Upper lobe of left lung (tissue), 6 donors: Measurements from ENCODE around the gene HCLS1. TPM values are rescaled to one million over a fixed set of nuclear protein-coding genes. Genes with fewer than 3 reads are reported as not detected.

Experiments used
- ATAC-seq, 2 donors: fragments of 200-7000 bp; cut with Tn5 transposase; one replicate each; pipeline ENCODE4 v1.9.1; 2022; ENCODE audit warnings: mild to moderate bottlenecking in 2 of 2, moderate library complexity in 2 of 2; ENCODE audit not compliant: low FRiP score in 2 of 2
- DNase-seq, 2 donors: peaks; one replicate each; pipeline ENCODE4 v3.0.0-alpha.2; 2019 to 2020
- H3K27ac ChIP-seq, 4 donors: fragments of 200-600 bp; sonication (generic); one replicate each; pipeline ENCODE4 v1.5.1; 2016 to 2019
- H3K27me3 ChIP-seq, 4 donors: fragments of 200-600 bp; sonication (generic); one replicate each; pipeline ENCODE4 v1.5.1; 2017 to 2019
- H3K36me3 ChIP-seq, 4 donors: fragments of 200-600 bp; sonication (generic); one replicate each; pipeline ENCODE4 v1.5.1; 2016 to 2019
- H3K4me1 ChIP-seq, 4 donors: fragments of 200-600 bp; sonication (generic); one replicate each; pipeline ENCODE4 v1.5.1; 2018 to 2019
- H3K4me3 ChIP-seq, 4 donors: fragments of 200-600 bp; sonication (generic); one replicate each; pipeline ENCODE4 v1.5.1; 2017 to 2019; ENCODE audit warnings: mild to moderate bottlenecking in 2 of 4, moderate library complexity in 1 of 4
- H3K9me3 ChIP-seq, 4 donors: fragments of 200-600 bp; sonication (generic); one replicate each; pipeline ENCODE4 v1.5.1; 2018 to 2019
- EP300 ChIP-seq, 4 donors: sonication (generic); formaldehyde crosslinking; IDR thresholded peaks; one replicate each; pipeline ENCODE4 v1.5.1; 2017; ENCODE audit warnings: antibody characterized with exemption in 4 of 4, control low read depth in 2 of 4
- POLR2A ChIP-seq, 4 donors: fragments of 450-650 bp; IDR thresholded peaks; one replicate each; pipeline ENCODE4 v1.5.1; 2016 to 2017; ENCODE audit warnings: antibody characterized with exemption in 4 of 4, mild to moderate bottlenecking in 2 of 4
- POLR2AphosphoS5 ChIP-seq, 2 donors: sonication (generic); formaldehyde crosslinking; IDR thresholded peaks; one replicate each; pipeline ENCODE4 v1.5.1; 2017; ENCODE audit warnings: antibody characterized with exemption in 2 of 2
- WGBS, 2 donors: methylation state at CpG; one replicate each; pipeline ENCODE4 v1.1.5; 2017 to 2018; 5-methylcytosine and 5-hydroxymethylcytosine counted together
- total RNA-seq, 6 donors: library from RNA; depleted of rRNA in 4 of 6; stranded (reverse); fragments of >200 nt in 4 of 6; gene quantifications; one replicate each; pipeline versions ENCODE4 v1.1.0 to v1.2.1, GENCODE V29; 2016 to 2021
- TF ChIP-seq, protein P1 (sequence below), 6 experiments: fragments of 450-650 bp in 4 of 6; fragments of 200-600 bp in 2 of 6; sonication (generic) in 2 of 6; IDR thresholded peaks; one replicate each; pipeline ENCODE4 v1.5.1; 2016 to 2019; ENCODE audit warnings: antibody characterized with exemption in 6 of 6
- donor health status: DM: no; HTN: no; CAD: no; lungs with moderate emphysema.
- donor health status: DM: no; HTN: yes; CAD: no; lungs with severe emphysema.

The HCLS1 gene
- 100 to 1,000 TPM in 4 of 6 donors, 10 to 100 TPM in 2; 71.7 to 234 (median 110) TPM for total RNA-seq

- peaks cover 5 to 13% (median 8%) of the 10 kb centered on the region in 4 donors for H3K4me1 ChIP-seq
- WGBS, 2 donors, result 59 to 63% methylated on average over 9 of the region's 9 CpGs
- no peaks in the 10 kb centered on the region for H3K27me3 ChIP-seq
- ATAC-seq, result peak; percentile 75 to 85
- TF ChIP-seq, protein P1, sequence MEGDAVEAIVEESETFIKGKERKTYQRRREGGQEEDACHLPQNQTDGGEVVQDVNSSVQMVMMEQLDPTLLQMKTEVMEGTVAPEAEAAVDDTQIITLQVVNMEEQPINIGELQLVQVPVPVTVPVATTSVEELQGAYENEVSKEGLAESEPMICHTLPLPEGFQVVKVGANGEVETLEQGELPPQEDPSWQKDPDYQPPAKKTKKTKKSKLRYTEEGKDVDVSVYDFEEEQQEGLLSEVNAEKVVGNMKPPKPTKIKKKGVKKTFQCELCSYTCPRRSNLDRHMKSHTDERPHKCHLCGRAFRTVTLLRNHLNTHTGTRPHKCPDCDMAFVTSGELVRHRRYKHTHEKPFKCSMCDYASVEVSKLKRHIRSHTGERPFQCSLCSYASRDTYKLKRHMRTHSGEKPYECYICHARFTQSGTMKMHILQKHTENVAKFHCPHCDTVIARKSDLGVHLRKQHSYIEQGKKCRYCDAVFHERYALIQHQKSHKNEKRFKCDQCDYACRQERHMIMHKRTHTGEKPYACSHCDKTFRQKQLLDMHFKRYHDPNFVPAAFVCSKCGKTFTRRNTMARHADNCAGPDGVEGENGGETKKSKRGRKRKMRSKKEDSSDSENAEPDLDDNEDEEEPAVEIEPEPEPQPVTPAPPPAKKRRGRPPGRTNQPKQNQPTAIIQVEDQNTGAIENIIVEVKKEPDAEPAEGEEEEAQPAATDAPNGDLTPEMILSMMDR (IDR thresholded peaks at IDR 0.05), result no peak
- TF ChIP-seq EP300 (IDR thresholded peaks at IDR 0.05) (no peak), POLR2AphosphoS5 (IDR thresholded peaks at IDR 0.05) (peak; percentile 72 to 75), POLR2A (IDR thresholded peaks at IDR 0.05) (peak in 3 of 4 donors; percentile 45 to 86 (median 71))
- H3K9me3 ChIP-seq, result no peaks in the 10 kb centered on the region
- H3K4me3 ChIP-seq, result peak within 1 kb of the TSS in 3 of 4 donors; percentile 29 to 43 (median 38)
- H3K27ac ChIP-seq, result peak within 1 kb of the TSS; percentile 79 to 86 (median 82)
- peak; percentile 65 to 78 for DNase-seq
- peaks cover 8 to 30% (median 21%) of the 10 kb centered on the region in 4 donors for H3K36me3 ChIP-seq
Observed at GRCh38 chr3:121660356-121661171, at the start of gene HCLS1. HCLS1 (minus strand) TSS chr3:121660903; CDS start chr3:121658347, 2,556 bp downstream.

- no peak overlapping the region for H3K4me3 ChIP-seq
- WGBS, 2 donors, result 38 to 83% methylated on average over 1 of the region's 1 CpG
- no peak for DNase-seq
- H3K27me3 ChIP-seq, result no peaks in the 10 kb centered on the region
- H3K4me1 ChIP-seq, result no peaks in the 10 kb centered on the region
- TF ChIP-seq, protein P1 (IDR thresholded peaks at IDR 0.05), result no peak
- TF ChIP-seq POLR2AphosphoS5 (IDR thresholded peaks at IDR 0.05) (no peak), EP300 (IDR thresholded peaks at IDR 0.05) (no peak), POLR2A (IDR thresholded peaks at IDR 0.05) (no peak)
- H3K36me3 ChIP-seq, result peaks cover 0 to 65% (median 21%) of the 10 kb centered on the region in 4 donors
- no peaks in the 10 kb centered on the region for H3K9me3 ChIP-seq
- no peak for ATAC-seq
- H3K27ac ChIP-seq, result no peak overlapping the region
Observed at GRCh38 chr3:121710347-121710746, 49.6 kb upstream of the HCLS1 start.

DNA sequence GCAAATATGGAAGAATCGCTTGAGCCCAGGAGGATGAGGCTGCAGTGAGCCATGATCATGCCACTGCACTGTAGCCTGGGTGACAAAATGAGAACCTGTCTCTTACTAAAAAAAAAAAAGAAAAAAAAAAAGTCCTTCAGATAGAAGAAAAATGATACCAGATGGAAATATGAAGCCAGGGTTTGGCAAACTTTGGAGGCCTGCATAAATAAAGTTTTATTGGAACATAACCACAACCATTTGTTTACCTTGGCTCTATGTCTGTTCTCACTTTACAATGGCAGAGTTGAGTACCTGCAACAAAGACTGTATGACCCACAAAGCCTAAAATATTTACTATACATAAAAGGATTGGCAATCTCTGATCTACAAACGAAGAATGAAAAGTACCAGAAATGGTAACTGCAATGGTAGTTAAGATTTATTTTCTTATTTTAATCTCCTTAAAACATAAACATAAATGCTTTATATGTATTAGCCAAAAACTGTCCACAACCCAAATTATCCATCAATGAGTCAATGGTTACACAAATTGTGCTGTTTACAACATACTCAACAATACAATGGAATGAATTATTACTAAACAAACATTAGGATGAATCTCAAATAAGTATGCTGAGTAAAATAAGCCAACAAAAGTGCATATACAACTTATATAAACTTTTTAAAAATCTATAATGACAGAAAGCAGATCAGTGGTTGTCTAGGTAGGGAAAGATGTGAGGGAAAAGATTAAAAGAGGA lies 47.0 kb upstream of the HCLS1 start:
- Histone ChIP-seq H3K27ac (no peak overlapping the region), H3K4me1 (no peaks in the 10 kb centered on the region), H3K9me3 (no peaks in the 10 kb centered on the region), H3K4me3 (no peak overlapping the region), H3K36me3 (peaks cover 0 to 47% (median under 1%) of the 10 kb centered on the region in 4 donors), H3K27me3 (no peaks in the 10 kb centered on the region)
- 99 to 100% methylated on average over 2 of the region's 2 CpGs for WGBS, 2 donors
- DNase-seq (no peak), ATAC-seq (no peak)
- no peak for TF ChIP-seq POLR2A (IDR thresholded peaks at IDR 0.05)

GRCh38 chr3:121705541-121705940 lies 44.8 kb upstream of the HCLS1 start:
- ATAC-seq (no peak), DNase-seq (no peak)
- H3K4me3 ChIP-seq, result no peak overlapping the region
- H3K4me1 ChIP-seq, result no peaks in the 10 kb centered on the region
- no peak for TF ChIP-seq POLR2AphosphoS5 (IDR thresholded peaks at IDR 0.05)
- TF ChIP-seq, protein P1 (IDR thresholded peaks at IDR 0.05), result no peak
- TF ChIP-seq EP300 (IDR thresholded peaks at IDR 0.05), result no peak
- no peak for TF ChIP-seq POLR2A (IDR thresholded peaks at IDR 0.05)
- H3K9me3 ChIP-seq, result no peaks in the 10 kb centered on the region
- H3K27ac ChIP-seq, result no peak overlapping the region
- H3K36me3 ChIP-seq, result peaks cover 4 to 53% (median 4%) of the 10 kb centered on the region in 4 donors
- no peaks in the 10 kb centered on the region for H3K27me3 ChIP-seq
- WGBS, 2 donors, result 97% methylated on average over 5 of the region's 5 CpGs

DNA sequence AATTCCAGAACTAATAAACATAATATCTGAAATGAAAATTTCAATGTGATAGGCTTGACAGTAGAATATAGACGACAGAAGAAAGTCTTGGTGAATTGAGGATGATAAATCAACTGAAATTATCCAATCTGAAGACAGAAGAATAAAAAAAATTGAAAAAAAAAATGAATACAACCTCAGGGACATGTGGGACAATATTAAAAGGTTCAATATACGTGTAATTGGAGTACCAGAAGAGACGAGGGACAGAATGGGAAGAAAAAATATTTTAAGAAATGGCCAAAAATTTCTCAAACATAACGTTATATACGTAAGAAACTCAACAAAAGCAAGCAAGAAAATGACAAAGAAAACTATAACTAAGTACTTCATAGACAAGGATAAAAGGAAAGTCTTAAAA lies 43.3 kb upstream of the HCLS1 start:
- H3K36me3 ChIP-seq, result peaks cover 4 to 69% (median 6%) of the 10 kb centered on the region in 4 donors
- 96 to 99% methylated on average over 5 of the region's 5 CpGs for WGBS, 2 donors
- no peaks in the 10 kb centered on the region for H3K4me1 ChIP-seq
- H3K4me3 ChIP-seq, result no peak overlapping the region
- no peak for DNase-seq
- TF ChIP-seq POLR2A (IDR thresholded peaks at IDR 0.05), result no peak
- TF ChIP-seq POLR2AphosphoS5 (IDR thresholded peaks at IDR 0.05), result no peak
- TF ChIP-seq, protein P1 (IDR thresholded peaks at IDR 0.05), result no peak
- TF ChIP-seq EP300 (IDR thresholded peaks at IDR 0.05), result no peak
- H3K27ac ChIP-seq, result no peak overlapping the region
- H3K27me3 ChIP-seq, result no peaks in the 10 kb centered on the region
- ATAC-seq, result no peak
- H3K9me3 ChIP-seq, result no peaks in the 10 kb centered on the region
